NCI-H1105 treated with DMSO at 0.1 percent for 48 hours (cell line): Measurements from ENCODE around the gene EXD3.
A peak's percentile ranks its signal among the peaks of the same experiment; 100 is the strongest.

Experiments used
- DNase-seq: peaks from one replicate; lab custom pipeline; 2025; lab: John Stamatoyannopoulos, UW

The EXD3 gene

DNA sequence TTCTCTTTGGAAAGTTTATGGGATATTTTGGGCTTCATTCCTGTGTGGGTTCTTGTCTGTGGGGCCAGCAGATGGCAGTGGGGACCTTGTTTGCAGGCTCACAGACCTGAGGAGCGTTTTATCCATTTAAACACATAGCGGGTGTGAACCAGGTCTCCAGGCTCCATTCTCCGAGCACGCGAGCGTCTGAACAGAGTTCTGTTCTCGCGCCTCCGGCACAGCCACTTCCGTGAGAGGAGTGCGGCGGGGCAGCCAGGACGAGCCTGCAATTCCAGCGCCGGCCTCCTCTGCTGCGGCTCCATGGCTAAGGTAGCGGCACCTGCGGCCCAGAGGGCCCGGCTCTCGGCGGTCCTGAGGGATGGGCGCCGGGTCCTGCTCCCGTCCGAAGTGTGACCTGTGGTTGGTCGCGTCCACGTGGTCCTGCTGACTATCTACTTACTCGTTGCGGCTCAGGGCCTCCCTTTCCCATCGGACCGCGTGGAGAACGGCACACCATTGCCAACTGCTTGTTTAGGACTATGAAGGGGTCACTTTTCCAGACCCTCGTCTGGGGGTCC, 128.2 kb downstream of the EXD3 start:
- peak; percentile 16 for DNase-seq

DNA sequence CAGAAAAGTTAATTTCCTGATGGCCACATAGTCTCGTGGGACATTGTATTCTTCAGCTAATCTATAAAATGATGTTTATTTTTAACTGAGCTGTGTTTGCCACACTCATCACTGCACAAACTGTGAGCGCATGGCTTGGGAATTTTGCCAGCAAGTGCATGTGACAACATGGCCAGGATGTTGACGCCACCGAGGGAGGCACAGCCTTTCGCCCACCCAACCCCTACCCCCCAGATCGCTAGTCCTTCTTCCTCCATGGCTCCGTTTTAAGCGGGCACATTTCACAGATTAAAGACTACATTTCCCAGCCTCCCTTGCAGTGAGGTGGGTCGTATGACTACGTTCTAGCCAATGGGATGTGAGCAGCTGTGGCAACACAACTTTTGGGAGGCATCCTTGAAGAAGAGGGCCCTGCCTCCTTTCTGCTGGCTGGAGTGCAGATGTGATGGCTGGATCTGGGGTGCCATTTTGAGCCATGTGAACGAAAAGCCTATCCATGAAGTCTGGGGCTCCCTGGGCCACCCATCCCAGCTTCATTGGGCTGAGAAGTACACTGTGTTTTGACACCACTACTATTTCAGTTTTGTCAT, 128.8 kb downstream of the EXD3 start:
- no peak for DNase-seq

DNA sequence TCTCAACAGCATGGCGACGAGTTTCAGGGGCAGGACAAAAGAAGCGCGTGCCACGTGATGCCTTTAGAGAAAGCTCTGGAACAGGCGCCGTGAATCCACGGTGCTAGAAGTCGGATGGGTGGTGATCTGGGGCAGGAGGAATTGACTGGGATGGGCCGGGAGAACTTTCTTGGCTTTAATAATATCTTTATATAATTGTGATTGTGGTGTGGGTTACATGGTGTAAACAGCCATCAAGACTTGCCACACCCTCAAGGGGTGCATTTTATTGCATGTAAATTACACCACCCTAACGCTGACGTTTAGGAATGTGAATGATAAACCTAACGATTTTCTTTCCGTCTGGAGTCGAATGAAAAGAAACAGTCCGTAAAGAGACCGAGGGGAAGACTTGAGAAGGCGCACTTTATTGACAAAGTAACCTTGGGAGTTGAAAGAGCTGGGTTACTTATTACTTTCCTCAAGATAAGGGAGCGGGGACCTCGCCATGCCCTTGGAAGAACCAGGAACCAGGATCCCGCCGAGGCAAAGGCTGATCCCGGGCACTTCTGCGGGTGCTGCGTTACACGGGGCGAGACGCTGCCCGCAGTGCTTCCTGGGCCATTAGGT, 129.4 kb downstream of the EXD3 start:
- DNase-seq, result no peak

DNA sequence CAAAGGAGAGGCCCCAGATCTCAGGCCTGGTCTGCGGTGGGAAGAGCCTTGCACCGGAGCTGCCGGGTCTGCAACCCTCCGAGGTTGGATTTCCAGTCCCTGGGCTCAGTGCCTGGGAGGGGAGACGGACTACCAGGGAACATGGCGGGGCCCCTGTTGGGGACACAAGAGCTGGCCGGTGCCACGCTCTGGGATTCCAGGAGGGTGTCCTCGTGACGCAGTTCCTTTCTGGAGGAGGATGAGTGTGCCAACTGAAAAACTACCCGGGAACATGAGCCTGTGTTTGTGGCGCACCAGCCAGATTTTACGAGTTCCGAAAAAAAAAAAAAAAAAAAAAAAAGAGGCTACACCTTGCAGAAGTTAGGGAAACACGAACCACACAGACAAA, 129.9 kb downstream of the EXD3 start:
- DNase-seq, result no peak

DNA sequence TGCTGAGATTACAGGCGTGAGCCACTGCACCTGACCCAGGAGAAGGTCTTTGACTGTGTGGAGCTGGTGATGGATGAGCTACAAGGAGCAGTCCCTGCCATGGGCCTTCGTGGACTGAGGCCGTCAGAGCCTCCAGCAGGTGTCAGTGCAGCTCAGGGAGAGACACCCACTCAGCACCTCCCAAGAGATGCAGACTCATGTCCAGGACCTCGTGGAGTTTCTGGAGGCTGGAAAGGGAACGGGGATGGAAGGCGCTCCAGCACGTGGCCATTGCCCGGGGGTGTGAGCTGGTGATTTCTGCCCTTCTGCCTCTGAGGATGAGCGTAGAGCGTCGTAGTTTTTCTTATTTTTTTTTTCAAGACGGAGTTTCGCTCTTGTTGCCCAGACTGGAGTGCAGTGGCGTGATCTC, 136.0 kb downstream of the EXD3 start:
- DNase-seq, result peak; percentile 12

DNA sequence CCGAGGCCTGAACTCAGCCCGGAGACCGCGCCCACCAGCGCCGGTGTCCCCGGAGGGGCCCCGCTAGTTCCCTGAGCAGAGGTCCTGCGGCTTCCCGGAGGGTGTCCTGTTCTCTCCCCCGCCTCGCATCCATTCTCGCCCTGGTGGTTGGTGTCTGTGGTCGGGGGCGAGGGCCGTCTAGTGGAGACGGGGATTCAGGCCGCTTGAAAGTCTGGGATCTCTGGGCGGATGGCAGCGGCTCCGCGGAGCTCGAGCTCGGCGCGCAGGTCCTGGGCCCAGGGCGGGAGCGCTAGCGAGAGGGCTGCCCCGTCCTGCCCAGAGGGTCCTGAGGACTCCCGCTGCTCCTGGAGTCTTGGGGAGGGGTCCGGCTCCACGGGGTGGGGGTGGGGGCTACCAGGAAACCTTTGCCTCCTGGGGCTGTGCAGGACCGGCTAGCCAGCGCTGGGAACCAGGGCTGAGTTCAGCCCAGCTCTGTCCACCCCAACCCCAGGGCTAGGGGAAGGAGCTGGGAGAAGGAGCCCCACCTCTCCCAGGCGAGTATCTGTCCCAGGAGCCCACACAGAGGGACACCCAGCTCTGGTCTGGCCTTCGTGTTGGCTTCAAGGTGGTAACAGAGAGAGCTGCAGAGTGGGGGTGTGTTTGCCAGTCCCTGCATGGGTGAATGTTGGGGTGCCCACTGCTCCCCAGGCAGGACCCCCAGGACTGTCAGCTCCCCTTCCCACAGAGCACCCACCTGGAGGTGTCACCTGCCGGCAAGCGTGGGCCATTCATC, 141.4 kb downstream of the EXD3 start:
- DNase-seq, result no peak

DNA sequence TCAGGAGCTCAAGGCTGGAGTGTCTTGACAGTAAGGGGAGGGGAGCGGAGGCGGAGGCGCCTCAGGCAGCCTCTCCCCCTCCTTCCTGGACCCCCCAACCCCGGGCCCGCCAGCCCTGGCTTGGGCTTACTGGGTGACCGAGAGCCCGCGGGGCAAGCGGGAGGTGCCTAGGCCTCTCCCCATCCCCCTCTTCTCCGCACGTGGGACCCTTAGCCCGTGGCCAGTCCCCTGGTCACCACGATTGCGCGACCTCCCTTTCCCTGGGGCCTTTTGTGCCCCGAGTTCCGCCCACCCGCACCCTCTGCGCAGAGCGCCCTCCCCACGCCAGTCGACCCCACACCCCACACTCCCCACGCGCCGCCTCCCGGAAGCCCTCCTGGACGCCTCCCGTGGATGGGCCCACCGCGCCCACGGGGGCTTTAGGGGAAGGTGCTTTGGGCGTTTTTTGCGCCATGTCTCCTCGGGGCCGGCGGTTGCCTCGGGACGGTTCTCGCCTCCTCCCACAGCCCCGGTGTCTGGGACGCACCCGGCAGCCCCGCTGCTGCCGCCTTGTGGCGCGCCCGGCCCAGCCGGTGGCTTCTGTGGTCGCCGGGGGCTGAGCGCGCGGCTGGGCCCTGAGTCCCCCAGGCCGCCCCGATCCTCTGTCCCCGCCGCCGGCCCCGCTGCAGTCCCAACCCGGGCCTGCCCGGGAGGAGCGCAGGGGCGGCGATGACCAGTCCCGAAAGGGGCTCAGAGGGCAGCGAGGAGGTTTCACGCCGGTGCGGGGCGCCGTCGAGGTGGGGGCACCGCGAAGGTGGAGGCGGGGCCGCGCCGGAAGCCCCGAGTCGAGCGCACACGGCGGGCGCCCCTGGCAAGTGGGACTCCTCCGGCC, 142.3 kb downstream of the EXD3 start:
- no peak for DNase-seq

DNA sequence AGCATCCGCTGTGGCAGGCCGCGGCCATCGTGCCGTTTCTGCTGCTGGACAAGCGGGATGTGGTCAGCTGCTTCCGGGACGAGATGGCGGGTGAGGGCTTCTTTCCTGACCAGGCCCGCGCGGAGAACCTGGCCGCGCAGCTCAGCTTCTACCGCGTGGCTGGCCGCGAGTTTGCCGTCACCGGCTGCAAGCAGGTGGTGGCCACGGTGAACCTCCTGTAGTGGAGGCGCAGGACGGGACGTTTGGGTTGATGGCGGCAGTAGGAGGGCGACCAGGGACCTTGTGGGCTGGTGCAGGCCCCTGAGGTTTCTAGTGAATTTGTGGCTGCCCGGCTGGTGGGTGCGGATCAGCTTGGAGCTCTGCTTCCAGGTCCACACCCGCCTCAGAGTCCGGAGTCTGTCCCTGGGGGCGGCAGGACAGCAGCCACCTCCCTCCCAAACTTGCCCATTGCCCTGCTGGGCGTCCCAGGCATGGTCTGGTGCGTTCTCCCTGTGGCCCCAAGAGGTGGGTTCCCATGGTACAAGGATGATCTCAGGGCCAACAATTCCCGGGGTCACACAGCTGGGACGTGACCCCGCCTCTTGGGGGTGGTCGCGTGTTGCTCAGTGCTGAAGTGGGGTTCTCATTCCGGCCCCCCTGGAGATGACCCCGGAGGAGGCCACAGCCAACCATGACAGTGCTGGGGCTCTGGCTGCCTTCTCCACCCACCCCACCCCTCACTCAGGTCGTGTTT, 143.1 kb downstream of the EXD3 start:
- DNase-seq, result no peak

DNA sequence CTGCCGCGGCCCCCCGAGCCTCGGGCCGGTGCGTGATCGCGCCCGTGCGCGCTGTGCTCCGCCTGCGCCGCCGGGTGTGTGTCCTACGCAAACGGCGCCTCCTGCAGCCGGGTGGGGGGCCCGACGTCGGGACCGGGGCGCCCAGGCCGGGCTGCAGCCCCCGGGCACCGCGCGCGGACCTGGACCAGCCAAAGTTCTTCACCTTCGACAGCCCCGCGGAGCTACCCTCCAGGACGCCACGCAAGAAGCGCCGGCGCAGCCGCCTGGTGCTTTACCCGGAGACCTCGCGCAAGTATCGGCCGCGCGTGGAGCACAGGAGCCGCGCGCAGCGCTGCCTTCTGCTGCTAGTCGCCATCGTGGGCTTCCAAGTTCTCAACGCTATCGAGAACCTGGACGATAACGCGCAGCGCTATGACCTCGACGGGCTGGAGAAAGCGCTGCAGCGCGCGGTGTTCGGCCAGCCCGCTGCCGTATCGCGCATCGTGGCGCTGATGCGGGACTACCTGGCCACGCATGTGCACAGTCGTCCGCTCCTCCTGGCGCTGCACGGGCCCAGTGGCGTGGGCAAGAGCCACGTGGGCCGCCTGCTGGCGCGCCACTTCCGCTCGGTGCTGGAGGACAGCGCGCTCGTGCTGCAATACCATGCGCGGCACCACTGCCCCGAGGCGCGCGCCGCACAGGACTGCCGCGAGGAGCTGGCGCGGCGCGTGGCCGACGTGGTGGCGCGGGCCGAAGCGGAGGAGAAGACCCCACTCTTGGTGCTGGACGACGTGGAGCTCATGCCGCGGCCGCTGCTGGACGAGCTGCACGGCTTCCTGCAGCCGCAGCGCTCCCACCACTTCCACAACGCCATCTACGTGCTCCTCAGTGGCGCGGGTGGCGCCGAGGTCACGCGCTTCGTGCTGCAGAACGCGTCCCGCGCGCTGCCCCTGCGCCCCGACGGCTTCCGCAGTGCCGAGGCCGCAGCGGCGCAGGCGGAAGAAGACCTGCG, 143.9 kb downstream of the EXD3 start:
- no peak for DNase-seq

DNA sequence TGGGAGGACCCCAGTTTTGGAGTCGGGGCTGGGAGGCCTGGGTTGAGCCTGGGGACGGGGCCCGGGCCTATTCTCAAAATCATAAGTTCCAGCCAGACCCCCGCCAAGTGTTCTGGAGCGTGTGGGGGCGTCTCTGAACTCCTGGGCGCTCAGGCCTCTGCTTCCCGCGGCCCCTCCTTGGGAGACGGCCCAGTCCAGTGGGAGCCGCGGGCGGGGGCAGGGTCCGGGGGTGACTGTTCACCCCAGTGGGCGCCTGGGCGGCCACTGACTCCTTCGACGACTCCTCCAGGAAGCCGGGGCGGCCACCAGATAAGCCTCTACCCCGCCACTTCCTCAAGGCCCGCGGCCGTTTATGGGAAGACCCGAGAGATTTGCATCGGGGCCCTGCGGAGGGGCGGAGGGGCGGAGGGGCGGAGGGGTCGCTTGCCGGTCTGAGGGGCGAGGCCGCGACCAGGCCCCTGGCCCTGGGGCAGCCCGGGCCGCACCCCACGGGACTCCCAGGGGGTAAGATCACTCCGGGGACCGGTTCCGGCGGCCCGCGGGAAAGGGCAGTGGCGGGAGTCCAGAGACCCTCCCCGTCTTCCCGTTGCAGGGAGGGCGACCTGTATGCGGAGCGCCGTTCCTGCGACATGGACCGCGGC, 144.8 kb downstream of the EXD3 start:
- DNase-seq, result no peak

DNA sequence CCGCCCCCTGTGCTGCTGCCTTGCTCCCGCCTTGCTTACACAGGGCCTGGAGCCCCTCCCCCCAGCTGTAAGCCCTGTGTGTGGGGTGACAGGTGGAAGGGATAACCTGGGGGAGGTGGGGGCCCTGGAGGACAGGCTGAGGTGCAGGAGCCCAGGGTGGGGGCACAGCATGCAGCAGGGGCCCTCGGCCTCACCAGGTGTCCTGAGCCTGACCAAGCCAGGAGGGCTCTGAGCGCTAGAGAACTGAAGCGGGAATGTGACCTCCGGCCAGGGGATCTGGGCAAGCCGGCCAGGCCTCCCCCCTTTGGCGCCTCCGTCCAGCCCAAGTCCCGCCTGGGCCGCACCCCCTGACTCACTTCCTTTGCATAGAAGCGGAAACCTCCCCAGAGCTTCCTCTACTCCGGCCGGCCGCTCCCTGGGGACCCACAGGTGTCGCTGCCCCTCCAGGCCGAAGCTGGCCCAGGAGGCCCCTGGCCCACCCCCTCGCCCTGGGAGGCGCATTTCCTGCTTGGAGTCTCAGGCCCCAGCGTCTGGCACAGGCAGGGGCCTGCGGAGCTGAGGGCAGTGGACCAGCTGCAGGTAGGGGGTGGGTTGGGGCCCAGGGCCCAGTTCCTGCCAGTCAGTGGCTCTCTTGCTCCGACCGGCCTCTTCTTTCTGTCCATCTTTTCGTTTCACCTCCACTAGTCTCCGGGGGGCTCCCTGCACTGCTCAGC, 145.5 kb downstream of the EXD3 start, which contains the start of gene TOR4A:
TOR4A (plus strand) TSS at position 398 of the 713 bp plus-strand sequence. CDS start 964 bp downstream, outside the sequence.
- no peak for DNase-seq

DNA sequence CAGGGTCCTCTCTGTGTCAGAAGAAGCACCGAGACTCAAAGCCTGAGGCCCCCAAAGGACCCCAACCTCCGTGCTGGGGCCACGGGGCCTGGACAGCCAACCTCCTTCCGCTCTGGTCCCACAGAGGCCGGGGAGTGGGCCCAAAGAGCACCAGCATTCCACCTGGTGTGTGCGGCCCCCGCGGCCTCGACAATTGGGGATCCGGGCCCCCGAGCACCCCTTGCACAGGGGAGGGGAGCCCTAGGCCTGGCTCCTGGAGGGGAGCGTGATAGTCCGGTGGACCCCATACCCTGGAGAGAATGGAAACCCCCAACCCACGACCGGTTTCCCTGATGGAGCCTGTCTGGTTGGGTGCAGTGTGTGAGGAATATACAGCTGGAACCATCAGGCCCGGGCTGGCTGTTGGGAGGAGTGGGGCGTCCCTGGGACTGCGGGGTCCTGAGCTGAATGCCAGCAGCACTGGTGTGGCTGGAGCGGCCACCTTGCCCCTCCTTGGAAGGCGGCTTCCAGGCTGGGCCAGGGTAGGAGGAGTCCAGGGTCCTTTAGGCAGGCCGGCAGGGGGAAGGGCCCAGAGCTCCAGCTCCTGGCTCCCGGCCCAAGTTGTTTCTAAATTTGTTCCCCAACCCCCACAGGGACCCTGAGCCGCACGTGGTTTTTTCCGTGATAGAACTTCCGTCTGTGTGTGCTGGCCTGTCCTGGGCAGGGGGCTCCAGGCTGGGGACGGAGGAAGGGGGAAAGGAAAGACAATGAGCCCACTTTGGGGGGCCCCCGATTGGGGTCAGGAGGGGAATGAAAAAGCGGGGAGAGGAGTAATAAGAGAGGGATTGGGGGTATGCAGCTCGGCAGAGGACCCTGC, 146.3 kb downstream of the EXD3 start:
- no peak for DNase-seq

DNA sequence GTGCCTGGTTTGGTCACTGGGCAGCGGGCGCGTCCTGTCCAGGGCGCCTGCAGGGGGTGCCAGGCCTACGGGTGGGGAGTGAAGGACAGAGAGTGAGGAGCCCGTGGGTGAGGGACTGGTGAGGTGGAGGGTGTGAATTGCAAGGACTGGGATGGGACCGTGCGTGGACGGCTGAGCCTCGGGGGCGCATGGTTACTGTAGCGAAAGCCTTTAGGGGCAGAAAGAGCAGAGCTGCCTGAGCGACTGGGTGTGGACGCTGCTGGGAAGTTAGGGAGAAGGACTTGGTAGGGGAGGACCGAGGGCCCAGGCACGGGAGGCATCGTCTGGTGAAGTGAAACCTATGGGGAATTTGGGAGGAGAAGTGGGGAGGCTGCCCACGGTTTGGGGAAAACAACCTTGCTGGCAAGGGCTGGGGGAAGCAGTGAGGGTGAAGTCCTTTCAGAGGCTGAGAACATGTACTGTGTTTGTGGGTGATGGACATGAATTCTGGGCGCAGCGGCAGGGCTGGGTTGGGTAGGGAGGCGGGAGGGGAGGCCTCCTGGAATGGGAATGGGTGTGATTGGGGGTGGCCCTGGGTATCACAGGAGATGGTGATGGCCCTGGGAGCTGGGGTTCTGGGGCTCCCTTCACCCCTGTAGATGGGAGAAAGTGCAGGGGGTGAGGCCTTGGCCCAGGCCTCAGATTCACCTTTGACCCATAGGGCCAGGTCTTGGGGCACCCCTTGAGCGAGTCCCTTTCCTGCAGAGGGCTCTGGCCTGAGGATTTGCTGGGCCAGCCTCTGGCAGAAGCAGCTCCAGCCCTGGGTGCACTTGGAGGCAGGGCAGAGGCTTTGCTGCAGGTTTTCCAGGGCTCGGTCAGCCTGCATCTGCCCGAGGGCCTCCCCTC, 147.1 kb downstream of the EXD3 start:
- DNase-seq, result no peak

DNA sequence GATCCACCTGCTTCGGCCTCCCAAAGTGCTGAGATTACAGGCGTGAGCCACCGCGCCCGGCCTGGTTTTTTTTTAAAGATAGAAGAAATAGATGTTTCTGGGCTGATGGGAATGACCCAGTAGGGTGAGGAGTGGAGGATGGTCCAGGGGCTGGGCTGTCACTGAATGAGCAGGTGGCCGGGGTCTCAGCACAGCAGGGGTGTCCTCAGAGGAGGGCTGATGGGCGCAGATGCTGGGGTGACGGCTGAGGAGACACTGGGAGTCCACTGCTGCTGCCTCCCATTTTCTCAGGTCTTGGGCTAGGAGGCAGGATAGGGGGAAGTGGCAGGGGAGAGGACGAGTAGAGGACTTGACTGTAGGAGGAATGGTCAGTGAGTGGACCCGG, 147.8 kb downstream of the EXD3 start:
- DNase-seq, result no peak

DNA sequence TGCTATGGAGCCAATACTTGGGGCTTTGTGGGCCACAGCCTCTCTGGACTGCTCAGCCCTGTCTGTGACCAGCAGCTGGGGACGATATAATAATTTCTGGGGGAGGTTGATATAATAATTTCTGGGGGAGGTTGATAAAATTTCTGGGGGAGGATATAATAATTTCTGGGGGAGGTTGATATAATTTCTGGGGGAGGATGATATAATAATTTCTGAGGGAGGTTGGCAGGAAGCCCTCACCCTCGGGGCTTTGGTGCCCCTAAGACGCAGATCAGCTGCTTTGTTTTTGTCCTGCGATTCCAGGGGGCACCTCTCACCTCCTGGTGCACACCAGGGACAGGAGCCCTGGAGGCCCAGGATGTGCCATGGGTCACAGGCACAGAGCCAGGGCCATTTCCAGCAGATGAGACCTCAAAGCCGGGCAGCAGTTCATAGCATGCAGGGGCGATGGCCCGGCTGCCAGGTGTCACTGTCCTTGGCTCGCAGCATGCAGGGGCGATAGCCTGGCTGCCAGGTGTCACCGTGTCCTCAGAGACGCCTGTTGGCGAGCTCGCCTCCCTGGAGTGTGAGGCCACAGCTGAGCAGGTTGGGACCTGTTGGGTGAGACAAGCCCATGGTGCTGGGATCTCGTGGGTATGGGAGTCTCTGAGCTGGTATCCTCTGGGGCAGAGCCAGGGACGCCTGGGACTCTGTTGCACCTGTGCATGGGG, 149.2 kb downstream of the EXD3 start:
- peak; percentile 81 for DNase-seq

DNA sequence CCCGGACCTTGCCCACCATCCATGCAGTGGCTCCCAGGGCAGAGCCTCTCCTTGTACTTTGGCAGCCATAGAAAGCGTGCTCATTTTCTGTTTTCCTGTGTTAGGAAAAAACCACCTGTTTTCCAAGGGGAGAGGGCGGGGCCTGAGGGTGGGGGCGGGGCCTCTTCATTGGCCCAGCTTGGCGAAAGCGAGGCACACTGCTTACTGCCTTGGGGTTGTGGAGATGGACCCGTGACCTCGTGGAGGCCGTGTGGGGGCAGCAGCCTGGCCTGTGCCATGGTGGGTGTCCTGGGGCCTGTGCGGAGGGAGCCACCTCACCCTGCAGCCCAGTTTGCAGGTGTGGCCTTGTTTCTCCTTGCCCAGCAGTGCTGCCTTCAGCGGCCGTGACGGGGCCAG, 149.9 kb downstream of the EXD3 start:
- no peak for DNase-seq
